ENCODE results near the gene KDM4B. TPM values are rescaled to one million over a fixed set of nuclear protein-coding genes. Genes with fewer than 3 reads are reported as not detected.

KDM4B gene
- polyA plus RNA-seq, 1 of the 3 experiments (the other 2 are of a cell fraction) = 12.2 TPM

GRCh38 chr19:5006821-5007220, 37.9 kb downstream of the KDM4B start:
- WGBS (ENCODE audit: low lambda C conversion rate) = 86% methylated on average over 9 of the region's 13 CpGs
- H4K20me1 ChIP-seq (ENCODE audit: insufficient read depth) = peaks cover 87% of the 10 kb centered on the region
- CTCF ChIA-PET = interaction anchor here (1.3 kb wide), 1 partner anchor 36 kb away, joined by 3 read pairs; no protein-coding TSS in a partner anchor

More at GRCh38 chr19:5006821-5007220, 37.9 kb downstream of the KDM4B start:
- Histone ChIP-seq H3K9me2 (no peaks in the 10 kb centered on the region), H2AFZ (ENCODE audit: low read depth) (no peak overlapping the region), H3K4me3 (ENCODE audit: low read depth in 2 of 2, low read length in 1 of 2) (no peak overlapping the region), H3K79me2 (ENCODE audit: insufficient read depth) (peaks cover 100% of the 10 kb centered on the region), H3K27me3 (ENCODE audit: insufficient read depth) (no peaks in the 10 kb centered on the region), H3K9me3 (no peaks in the 10 kb centered on the region), H3K36me3 (replicated peaks in 1 of 2; ENCODE audit: control insufficient read depth in 1 of 2, insufficient read depth in 2 of 2, low read length in 1 of 2) (peaks cover 0 to 7% of the 10 kb centered on the region in 2 experiments), H3K9ac (no peak overlapping the region), H3K4me2 (no peak overlapping the region), H3K4me1 (ENCODE audit: control insufficient read depth in 1 of 2, insufficient read depth in 2 of 2, low read depth in 1 of 2, low read length in 1 of 2) (peaks cover 0 to 7% of the 10 kb centered on the region in 2 experiments; a peak in 1 of 4 replicates), H3F3A (replicated peaks; ENCODE audit: insufficient read depth) (peaks cover 8% of the 10 kb centered on the region), H3K27ac (ENCODE audit: low read depth in 2 of 2, low read length in 1 of 2) (no peak overlapping the region)
- POLR2A ChIA-PET = no interaction called here
- TF ChIP-seq EP300 (IDR thresholded peaks at IDR 0.05; ENCODE audit: borderline replicate concordance in 1 of 2, low read depth in 1 of 2, low read length in 1 of 2) (no peak), SIN3A (IDR thresholded peaks at IDR 0.05; ENCODE audit: borderline replicate concordance, low read depth, low read length) (no peak), JUND (IDR thresholded peaks at IDR 0.05) (no peak), ELF1 (IDR thresholded peaks at IDR 0.05) (no peak), YY1 (IDR thresholded peaks at IDR 0.05; ENCODE audit: low read depth) (no peak), FOXM1 (IDR thresholded peaks at IDR 0.05; ENCODE audit: low read depth) (no peak), REST (IDR thresholded peaks at IDR 0.05; ENCODE audit: low read depth, low read length) (no peak), FOSL2 (IDR thresholded peaks at IDR 0.05; ENCODE audit: borderline replicate concordance, low read depth) (no peak), MXI1 (IDR thresholded peaks at IDR 0.05; ENCODE audit: low read depth, low read length) (no peak), TAF1 (IDR thresholded peaks at IDR 0.05; ENCODE audit: borderline replicate concordance, low read depth, low read length) (no peak), IRF3 (IDR thresholded peaks at IDR 0.05; ENCODE audit: low read depth, low read length) (no peak), RFX5 (IDR thresholded peaks at IDR 0.05; ENCODE audit: low read length) (no peak), MEF2A (IDR thresholded peaks at IDR 0.05; ENCODE audit: borderline replicate concordance, low read depth) (no peak), CTCF (IDR thresholded peaks at IDR 0.05) (no peak)
- no peak for DNase-seq
